CD4-positive, alpha-beta T cell treated with Interleukin-1 beta for 1 hour (primary cell): ENCODE measurements around the gene KCNMB2.
"Not testable (repeated sequence)": the region's sequence is repeated elsewhere in the genome, so short reads cannot be mapped to it uniquely, and the experiment has no call there.

Experiments used
- DNase-seq, 2 donors: peaks; one replicate each; pipeline ENCODE4 v3.0.0-alpha.2; 2020 to 2022

Gene KCNMB2

DNA sequence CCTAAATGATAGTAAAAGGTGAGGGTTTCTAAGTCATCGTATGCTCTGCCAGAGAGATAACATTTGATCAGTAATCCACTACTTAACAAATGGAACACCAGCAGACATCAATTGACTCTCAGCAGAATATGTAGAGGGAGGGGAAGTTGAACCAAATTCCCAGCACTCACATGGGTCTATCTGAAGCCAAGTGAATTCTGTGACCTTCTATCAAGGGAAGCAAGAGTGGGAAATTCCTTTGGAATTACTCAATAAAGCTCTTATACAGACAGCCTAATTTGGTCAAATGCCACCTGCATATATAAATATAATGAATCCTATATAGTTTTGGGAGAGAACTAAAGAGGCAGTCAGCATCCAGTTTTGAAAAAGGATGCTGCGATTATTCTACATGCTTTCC, 15.8 kb upstream of the KCNMB2 start:
- no peak for DNase-seq

DNA sequence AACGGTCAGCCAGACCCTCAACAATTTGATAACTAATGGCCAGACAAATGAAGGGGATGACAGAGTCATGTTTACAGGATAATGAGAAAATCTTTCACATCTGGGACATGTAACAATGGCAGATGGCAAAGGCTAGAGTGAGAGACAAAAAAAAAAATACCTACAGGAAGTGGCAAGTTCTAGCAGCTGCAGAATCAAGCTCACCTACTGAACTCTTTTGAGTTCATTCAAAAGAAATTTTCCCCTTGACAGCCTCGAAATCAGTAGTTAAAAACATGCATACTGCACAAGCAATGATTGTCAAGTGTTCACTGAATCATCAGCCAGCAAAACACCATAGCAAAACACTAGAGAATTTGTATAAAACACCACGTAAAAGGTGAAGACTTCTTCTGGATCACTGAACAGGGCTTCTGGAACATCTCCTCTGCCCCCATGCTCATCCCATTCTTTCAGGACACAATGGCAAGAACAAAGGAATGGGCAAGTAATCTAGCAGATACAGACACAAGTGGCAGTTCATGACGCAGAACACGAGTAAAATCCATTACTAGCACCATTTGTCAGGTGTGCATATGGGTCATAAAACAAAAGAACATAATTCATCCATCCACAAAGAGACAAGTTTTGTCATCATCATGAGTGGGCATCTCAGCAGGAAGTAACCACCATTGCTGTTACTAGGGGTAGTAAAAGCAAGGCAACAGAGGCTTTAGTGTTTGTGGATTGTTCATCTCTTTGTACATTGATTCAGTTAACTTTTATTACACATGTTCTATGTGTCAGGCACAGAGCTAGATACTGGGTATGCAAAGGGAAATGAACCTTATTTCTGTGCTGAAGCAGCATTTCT, 13.8 kb upstream of the KCNMB2 start:
- no peak for DNase-seq

DNA sequence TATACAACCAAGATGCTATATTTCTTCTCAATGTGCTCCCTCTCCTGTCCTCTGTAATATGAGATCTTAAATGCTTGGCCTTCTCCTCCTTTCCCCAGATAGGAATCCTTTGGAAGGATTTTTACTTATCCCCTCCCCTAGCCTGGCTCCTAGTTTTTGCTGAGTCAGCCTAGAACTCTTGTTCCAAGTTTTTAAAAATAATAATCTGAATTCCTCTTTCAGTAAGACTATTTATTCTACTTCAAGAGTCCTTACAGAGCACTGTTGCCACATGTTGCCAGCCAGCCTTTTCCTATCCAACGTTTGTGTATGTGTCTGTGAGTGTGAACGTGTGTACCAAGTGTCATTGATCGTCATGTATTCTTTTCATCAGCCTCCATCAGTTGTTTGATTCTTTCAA, 11.0 kb upstream of the KCNMB2 start:
- no peak for DNase-seq

DNA sequence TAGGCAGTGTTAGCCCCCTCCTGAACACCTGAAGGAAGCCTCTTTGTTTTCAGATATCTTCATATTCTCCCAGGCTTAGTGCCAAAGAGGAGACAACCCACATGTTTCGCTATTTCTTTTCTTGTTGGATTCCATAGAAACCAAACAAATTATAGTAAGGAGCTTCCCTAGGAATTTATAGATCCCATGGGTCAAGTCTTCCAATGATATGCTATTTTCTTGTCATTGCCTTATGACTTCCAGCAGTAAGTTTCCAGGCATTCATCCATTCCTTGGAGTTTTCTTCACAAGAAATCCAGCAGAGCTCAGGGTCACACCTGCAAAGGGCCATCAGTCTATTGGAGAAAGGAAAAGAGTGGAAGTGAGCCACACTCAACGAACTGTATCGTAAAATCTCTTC, 9.9 kb upstream of the KCNMB2 start:
- DNase-seq: no peak

DNA sequence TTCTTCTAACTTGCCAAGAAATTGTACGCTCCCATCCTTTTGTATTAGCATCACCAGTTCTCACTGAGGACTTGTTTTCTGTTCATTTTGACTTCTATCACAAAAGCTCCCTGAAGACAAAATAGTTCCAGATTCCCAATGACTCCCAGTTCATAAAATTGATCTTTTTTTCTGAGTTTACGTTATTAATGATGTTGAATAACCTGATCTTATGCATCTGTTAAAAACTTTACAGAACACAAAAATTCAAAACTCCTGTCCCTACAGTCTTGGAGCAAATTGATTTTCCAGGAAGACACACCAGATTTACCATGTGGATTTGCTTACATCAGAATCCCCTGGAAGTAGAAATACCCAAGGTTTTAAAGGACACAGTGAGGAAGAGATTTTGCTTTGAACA, 8.3 kb upstream of the KCNMB2 start:
- no peak for DNase-seq

DNA sequence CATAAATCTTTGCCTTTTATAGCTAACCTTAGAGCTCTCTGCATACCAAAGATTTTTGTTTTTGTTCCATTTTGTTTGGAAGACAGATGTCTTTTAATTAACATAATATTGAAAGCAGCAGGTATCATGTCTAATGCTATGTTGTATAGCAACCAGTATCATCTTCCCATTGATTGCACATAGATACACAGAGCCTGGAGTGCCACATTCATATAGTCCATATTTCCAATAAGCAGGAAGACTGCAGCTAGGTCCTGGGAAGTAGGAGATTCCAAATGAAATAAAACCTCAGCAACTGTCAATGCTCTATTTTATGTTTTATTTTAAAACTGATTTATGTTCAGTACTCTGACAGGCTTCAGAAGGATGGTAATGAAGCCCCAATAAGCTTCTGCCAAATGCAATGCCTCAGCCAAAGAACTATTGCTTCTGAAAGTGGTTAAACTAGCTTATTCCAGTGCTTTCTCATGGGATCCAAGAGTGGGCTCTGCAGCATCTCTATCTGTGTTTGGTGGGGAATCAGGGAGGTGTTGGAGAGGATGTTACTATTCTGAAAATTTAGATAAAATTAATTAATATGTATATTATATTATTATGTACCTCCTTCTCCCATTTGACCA, 6.5 kb upstream of the KCNMB2 start:
- no peak for DNase-seq

DNA sequence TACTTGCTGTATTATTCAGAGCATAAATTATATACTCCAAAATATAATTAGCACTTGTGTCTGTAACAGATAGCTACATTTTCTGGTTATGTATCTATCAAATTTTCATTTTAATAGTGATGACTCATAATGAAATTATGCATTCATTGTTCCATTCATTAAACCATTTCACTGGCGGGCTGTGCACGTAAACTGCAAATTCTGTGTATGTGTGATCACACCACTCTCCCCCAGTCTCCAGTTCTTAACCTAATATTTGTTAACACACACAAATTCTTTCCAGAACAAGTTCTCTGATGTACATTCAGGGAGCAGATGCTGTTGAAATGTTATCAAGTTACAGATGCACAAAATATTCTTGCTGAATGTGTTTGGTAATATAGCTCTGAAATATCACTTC, 3.8 kb upstream of the KCNMB2 start:
- no peak for DNase-seq

DNA sequence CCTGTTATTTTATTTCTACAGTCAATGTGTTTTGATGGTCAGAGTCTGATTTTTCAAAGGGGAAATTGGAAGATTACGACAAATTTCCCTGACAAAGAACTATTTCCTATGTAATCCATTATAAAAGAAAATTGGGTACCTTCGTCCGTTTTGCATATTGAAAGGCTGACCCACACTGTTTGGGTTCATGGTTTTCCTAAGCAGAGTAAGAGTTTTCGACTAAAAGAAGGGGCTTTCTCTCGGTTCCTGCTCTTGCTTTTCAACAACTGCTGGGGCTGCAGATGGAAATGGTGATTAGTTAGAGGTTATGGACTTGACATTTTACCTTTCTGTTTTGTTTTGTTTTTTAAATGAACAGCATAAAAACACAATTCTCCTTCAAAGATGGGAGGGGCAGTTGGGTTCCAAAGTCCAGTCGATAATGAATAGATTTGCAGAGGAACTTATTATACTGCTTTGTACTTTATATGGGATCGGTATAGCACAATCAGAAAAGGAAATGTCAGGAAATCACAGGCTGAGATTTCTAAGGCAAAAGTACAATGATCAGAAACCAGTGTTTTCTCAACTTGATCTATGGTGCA, 978 bp downstream of the KCNMB2 start:
- no peak for DNase-seq

DNA sequence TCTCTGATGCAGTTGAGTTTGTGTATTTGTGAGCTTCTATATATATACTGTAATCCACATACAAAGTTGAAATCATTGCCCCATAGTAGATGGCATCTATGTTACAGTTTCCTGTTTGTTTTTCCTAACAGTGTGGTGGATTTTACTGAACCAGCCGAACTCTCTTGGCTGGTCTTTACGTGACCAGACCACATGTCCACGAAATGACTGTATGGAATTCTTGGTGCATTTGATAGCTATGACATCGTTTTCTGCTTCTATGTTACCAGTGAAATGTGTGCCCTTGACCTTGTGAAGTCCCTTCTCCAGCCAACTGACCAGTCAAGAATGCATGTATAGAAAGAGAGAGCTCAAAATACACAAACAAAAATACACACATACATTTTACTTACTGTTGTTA, 1.8 kb downstream of the KCNMB2 start:
- no peak for DNase-seq

DNA sequence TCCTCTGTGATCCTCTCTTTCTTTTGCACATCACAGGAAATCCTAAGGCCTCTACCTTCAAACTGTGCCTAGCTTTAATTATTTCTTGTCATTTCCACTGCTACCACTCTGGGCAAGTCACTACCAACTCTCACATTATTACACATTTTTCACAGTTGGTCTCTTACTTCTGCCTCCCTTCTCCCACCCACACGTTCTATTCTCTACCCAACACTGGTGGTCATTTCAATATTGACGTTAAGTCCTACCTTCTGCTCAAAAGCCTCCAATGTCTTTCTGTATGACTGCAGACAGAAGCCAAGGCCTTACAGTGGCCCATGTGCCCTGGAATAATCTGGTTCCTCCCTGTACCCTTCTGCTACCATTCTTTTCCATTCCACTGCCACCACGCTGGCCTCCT, 3.9 kb downstream of the KCNMB2 start:
- no peak for DNase-seq

DNA sequence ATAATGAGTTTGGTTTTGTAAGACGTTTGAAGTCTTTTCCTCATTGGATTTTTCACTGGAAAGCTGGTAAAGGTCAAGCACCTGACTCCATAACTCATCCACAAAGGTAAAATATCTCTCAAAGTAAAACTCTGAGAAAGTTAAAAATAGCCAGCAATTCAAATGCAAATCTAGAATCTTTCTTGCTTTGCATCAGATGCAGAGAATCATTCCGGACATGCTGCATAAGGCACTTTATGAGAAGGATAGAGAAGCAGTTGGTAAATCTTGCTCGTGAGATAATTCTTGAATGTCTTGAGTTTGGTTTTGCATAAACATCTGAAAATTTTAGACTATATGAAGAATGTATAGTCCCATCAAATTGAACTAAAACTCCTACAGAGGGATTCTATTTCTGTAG, 9.1 kb downstream of the KCNMB2 start:
- no peak for DNase-seq

DNA sequence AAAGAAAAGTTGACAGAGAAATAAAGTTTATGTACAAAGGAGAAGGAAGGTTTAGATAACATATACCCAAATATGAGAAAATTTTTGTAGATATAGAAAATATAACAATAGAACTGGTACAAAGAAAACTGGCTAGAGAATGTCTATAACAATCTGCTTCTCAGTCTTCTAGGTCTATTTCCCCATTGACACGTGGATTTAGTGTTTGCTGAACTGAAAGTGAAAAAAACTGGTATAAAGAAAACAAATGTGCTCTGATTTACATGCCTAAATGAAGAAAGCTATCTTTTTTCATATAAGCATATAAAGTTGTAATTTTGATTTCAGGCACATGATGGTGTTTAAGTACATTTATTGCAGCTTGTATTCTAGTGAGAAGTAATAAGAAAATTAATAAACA, 9.8 kb downstream of the KCNMB2 start:
- no peak for DNase-seq

DNA sequence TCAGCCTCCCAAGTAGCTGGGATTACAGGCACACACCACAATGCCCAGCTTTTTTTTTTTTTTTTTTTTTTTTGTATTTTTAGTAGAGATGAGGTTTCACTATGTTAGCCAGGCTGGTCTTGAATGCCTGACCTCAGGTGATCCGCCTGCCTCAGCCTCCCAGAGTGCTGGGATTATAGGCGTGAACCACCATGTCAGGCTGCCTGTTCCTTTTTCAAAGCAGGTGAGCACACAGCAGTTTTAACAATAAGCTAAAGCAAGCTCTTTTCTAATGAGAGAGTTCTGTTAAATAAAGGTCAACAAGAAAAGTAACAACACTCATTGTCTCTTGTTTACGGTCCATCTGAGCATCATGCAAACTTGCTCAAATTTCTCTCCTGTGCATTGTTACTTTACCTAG, 13.2 kb downstream of the KCNMB2 start:
- not testable (repeated sequence) for DNase-seq

DNA sequence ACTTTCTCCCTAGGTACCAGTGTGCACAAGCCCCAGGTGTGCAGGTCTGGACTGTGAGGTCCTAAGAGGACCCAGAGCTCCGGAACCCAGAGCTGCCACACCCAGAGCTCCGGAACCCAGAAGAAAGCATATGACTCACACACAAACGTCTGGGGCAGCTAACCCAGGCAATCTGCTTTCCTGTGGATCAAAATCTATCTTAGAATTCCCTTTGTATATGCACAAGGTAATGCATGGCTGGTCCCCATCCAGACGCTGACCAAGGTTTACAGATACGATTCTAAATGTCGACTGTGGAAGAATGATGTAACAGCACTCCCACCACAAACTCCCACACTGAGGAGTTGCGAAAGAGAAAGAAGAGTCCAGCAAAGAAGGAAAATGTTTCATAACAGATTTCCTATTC, 15.7 kb downstream of the KCNMB2 start:
- no peak for DNase-seq

DNA sequence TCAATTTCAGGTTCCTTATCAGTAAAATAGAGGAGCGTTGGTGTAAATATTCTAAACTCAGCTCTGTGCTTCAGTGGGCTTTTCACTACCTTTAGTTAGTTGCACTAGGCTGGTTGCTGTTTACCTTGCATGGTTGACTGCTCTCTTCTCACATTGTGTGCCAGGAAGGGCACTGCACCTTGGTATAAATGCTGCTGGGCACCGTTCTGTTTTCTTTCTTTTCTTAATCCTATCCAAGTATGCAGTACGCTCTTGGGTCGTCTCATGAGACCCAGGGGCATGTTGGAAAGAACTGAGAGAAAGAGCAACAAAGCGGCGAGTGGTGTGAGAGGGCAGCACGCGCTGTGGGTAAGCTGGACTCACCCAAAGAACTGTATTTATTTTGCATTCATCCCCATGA, 22.4 kb downstream of the KCNMB2 start:
- no peak for DNase-seq

DNA sequence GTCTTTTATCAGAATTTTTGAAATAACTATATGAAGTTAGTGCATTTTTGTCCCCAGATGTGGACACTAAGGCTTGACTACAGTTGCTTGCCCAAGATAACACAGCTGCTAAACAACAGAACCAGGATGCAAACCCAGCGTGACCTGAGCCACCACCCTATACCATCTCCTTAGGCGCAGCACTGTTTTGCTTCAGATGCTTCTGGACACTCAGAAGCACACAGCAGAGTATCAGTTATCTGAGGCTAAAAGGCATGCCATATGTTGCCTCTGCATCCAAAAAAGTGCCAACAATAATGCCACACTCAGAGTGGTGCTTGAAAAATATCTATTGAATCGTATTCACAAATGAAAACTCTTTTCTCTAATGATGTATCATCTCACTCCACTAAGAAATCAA, 24.5 kb downstream of the KCNMB2 start:
- no peak for DNase-seq

DNA sequence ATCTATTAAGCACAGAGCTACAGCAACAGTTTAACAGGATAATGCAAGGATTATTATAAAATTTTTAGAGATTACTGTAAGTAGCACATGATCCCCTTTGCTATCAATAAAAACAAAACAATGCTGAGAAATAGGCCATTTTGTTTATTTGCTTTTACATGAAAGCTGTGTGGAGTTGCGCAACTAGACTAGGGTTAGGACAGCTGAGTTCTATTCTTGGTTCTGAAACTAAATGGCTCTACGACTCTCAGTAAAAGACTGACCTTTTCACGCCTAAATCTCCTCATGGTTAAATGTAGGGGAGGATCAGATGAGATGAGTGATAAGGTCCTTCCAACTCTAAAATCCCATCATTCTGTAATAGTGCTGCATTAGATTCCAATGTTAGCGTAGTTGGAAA, 25.0 kb downstream of the KCNMB2 start:
- DNase-seq: no peak

DNA sequence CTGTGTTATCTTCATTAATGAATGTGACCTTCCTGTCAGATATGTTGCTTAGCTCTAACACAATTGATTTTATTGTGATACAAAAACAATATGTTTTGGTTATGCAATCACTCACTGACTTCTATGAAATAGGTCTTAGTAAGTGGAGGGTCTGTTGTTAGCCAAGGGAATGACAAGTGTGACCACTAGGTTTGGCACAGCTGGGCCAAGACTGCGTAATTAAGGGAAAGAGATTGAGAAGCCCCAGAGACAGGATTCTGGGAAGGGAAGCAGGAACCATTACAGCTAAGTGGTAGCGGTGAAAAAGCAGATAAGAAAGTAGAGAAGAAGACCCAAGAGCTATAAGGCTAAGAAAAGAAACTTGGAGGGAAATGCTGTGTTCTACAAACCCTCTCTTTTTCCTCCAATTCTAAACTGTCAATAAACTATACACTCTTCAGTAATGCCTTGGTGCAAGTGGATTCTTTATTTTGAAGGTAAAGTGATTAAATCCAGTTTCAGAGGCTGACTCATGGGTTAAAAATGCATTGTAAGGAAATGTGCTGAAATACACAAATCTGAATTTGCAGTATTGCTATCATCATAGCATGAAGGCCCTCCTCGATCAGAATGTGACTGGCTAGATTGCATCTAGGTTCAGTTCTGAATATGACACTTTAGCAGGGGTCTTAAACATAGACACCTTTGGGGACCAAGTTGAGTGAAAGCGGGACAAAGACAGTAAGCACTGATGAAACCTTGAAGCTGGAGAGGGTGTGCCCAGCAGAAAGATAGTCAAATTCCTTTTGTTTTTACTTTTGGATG, 26.1 kb downstream of the KCNMB2 start:
- DNase-seq: no peak

DNA sequence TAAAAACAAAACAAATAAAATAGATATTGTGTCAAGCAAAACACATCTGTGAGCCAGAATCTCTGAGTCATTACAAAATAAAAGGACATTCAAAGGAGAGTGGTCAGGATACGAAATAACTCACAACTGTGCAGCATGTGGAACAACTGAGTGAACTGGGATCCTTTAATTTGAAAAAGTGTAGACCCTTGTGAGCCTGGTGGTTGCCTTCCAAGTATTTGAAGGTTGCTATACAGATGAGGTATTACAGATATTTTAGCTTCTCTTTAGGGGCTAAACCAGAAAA, 26.7 kb downstream of the KCNMB2 start:
- DNase-seq: no peak

DNA sequence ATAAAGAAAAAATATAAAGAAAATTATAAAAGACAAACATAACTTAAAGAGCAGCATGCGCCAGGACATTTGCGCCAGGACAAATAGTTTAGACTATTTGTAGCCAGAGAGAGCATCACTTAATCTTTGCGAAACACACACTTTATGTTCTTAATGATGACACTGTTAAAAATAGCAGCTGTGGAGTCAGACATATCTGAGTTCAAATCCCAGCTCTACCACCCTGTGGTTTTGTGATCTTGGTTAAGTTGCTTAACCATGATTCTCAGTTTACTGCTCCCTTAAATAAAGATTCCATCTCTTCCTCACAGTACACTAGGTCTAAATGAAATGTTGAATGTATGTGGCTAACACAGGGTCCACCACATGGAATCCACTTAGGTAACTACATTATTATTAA, 31.4 kb downstream of the KCNMB2 start:
- DNase-seq: no peak

DNA sequence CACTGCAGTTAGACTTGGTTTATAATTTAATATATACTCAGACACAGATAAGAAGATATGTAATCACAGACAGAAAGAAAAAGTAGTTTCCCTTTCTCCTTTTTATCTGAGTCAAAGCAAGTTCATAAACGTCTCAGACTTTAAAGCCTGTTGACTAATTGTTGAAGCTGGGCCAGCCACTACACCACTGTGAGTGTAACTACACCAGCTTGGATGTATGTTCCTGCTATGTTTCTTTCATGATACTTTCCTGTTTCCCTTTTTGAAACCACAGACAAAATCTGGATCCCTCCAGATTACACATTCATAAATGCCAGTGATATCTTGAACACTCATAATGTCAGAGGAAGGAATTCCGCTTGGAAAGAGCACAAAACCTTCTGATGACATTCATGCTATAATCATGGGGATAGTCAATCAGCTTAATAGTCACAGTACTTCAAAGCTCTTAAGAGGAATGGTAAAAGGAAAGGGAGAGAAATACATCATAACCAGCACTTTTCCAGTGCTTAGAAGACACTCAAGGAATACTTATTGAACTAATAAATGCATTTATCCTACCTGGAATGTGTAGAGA, 32.0 kb downstream of the KCNMB2 start:
- DNase-seq: no peak

DNA sequence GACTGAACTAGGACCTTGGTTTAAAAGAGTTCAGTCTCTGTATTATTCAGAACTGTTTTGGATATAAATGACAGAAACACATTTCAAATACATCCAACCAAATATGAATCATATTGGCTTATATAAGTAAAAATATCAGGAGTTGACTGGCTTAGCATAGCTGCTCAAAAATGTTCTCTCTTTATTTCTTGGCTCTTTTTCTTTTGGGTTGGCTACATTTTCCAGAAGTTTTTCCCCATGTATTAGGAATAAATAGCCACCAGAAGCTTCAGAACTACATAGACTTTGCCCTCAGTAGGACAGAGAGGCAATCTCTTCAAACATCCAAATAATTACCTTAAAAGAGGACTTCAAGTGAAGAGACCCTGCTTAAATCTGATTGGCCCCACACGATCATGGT, 32.7 kb downstream of the KCNMB2 start:
- DNase-seq: no peak

DNA sequence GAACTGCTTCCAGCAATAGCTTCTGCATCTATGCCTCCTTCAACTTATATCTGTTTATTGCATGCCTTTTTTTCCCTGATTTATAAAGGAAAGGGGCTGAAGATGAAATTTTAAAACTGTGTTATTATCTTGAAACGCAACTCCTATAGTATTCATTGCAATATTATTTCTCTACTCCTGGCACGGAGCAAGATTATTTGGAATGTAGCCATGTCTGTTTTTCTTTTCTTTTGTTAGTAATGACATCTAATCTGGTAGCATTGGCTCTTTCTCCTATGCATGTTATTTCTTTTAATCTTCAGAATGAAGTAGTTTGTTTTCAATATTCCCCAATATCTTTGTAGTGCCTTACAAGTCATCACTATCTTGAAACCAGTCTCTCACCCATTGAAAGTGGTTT, 33.6 kb downstream of the KCNMB2 start:
- no peak for DNase-seq
